Measurements from ENCODE around the gene SHISA8. TPM values are rescaled to one million over a fixed set of nuclear protein-coding genes. Genes with fewer than 3 reads are reported as not detected.

The SHISA8 gene
- total and polyA plus RNA-seq, 2 experiments from 2014 or later: not detected

DNA sequence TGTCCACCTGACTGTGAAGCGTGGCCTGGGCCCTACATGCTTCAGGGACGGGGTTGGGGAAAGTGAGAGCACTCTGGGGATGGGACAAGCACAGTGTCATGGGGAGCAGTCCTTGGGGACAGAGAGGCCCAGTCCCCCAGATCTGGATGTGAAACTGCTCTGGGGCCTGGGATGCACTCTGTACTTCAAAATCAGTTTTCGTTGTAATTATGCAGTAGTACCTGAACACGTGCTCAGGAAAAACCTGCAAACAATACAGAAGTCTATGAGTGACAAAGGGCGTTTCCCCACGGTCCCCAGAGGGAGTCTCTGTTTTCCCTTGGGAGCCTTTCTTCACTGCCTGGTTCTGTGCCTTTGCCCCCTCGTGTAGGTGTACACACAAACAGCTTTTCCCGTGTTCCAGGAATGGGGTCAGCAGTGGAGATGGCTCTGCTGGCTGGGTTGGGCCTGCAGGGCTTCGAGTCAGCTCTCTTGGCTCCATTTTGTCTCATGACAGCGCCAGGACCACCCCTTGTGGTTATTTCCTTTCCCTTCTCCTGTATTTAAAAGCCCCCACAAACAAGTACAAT is 16.9 kb upstream of the SHISA8 start:
- no peak overlapping the region for H3K27ac ChIP-seq
- no peaks in the 10 kb centered on the region for H3K9me3 ChIP-seq (ENCODE audit: low read depth)
- peaks cover 5% of the 10 kb centered on the region for H3K27me3 ChIP-seq
- H3K4me1 ChIP-seq (ENCODE audit: low read depth): no peaks in the 10 kb centered on the region
- H3K36me3 ChIP-seq: no peaks in the 10 kb centered on the region
- TF ChIP-seq, protein P1, sequence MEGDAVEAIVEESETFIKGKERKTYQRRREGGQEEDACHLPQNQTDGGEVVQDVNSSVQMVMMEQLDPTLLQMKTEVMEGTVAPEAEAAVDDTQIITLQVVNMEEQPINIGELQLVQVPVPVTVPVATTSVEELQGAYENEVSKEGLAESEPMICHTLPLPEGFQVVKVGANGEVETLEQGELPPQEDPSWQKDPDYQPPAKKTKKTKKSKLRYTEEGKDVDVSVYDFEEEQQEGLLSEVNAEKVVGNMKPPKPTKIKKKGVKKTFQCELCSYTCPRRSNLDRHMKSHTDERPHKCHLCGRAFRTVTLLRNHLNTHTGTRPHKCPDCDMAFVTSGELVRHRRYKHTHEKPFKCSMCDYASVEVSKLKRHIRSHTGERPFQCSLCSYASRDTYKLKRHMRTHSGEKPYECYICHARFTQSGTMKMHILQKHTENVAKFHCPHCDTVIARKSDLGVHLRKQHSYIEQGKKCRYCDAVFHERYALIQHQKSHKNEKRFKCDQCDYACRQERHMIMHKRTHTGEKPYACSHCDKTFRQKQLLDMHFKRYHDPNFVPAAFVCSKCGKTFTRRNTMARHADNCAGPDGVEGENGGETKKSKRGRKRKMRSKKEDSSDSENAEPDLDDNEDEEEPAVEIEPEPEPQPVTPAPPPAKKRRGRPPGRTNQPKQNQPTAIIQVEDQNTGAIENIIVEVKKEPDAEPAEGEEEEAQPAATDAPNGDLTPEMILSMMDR (IDR thresholded peaks at IDR 0.05; ENCODE audit: low read depth, low read length): no peak
- no peak for DNase-seq (ENCODE audit: low read depth in 1 of 2, low spot score in 1 of 2)
- no peak overlapping the region for H3K4me3 ChIP-seq

DNA sequence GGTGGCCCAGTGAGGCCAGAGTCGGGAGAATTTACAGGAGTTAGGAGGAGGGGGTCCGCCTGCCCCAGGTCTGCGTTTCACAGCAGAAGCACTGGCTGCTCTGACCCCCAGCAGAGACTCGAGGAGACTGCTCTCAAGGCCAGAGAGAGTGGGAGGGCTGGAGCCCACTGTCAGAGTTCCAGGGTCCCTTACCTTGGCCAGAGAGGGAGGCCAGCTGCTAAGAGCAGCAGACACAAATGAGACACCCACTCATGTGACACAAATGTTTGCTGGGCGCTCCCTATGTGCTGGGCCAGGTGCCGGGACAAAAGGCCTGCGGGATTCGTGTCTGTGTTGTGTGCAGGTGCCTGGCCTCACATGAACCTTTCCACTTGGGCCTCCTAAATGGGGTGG is 14.5 kb upstream of the SHISA8 start:
- TF ChIP-seq, protein P1 (IDR thresholded peaks at IDR 0.05; ENCODE audit: low read depth, low read length): no peak
- H3K36me3 ChIP-seq: no peaks in the 10 kb centered on the region
- no peak overlapping the region for H3K27ac ChIP-seq
- H3K4me3 ChIP-seq: no peak overlapping the region
- H3K4me1 ChIP-seq (ENCODE audit: low read depth): no peaks in the 10 kb centered on the region
- H3K9me3 ChIP-seq (ENCODE audit: low read depth): no peaks in the 10 kb centered on the region
- H3K27me3 ChIP-seq: peaks cover 25% of the 10 kb centered on the region
- DNase-seq (ENCODE audit: low read depth in 1 of 2, low spot score in 1 of 2): no peak

DNA sequence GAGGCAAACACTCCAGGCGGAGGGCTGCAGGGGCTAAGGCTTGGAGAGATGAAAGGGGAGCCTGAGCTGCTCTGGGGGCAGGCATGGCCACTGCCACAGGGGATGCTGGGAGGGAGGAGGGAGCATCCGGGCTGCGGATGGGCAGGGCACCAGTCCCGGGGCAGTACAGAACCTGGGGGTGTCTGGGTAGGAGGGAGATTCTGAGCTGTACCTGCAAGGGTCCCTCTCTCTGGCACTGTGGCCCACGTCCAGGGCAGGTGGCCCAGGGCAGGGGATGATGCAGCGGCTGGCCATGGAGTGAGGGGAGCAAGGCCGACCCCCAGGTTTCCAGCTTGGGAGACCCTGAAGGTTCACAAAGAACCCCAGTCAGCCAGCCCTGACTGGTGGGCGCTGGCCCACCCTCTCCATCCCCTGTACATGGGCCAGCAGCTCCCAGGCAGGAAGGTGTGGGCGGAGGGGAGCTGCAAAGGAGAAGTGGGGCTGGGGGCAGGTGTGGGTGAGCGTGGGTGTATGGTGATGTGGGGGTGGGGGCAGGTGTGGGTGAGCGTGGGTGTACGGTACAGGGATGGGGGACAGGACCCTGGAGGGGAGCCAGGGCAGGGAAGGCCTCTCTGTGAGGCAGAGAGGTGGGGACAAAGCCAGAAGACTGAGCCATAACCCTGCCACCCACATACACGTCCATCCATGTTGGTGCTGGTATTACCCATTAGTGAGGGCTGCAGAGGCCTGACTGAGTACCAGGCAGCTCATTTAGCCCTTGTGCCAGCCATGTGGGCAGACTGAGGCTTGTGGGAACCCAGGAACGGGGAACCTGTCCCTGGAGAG is 13.9 kb upstream of the SHISA8 start:
- H3K4me3 ChIP-seq: no peak overlapping the region
- peaks cover 25% of the 10 kb centered on the region for H3K27me3 ChIP-seq
- no peaks in the 10 kb centered on the region for H3K9me3 ChIP-seq (ENCODE audit: low read depth)
- TF ChIP-seq, protein P1 (IDR thresholded peaks at IDR 0.05; ENCODE audit: low read depth, low read length): no peak
- no peaks in the 10 kb centered on the region for H3K36me3 ChIP-seq
- no peaks in the 10 kb centered on the region for H3K4me1 ChIP-seq (ENCODE audit: low read depth)
- no peak for DNase-seq (ENCODE audit: low read depth in 1 of 2, low spot score in 1 of 2)
- H3K27ac ChIP-seq: no peak overlapping the region

DNA sequence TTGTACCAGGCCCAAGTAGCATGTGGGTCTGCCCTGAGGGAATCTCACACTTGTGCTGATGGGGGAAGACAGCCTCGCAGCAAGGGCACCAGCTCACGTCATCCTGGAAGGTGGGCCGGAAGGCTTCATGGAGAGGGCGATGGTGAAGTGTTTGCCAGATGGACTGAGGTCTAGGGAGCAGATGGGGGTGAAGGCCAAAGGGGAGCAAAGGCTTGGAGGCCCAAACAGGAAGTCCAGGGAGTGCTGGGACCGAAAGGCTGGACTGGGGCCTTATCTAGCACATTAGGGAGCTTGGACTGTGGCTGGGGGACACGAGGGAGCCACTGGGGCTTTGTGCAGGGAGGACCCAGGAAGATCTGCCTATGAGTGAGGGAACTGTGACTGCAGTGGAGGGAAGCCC is 12.9 kb upstream of the SHISA8 start:
- TF ChIP-seq, protein P1 (IDR thresholded peaks at IDR 0.05; ENCODE audit: low read depth, low read length): no peak
- H3K36me3 ChIP-seq: no peaks in the 10 kb centered on the region
- no peak overlapping the region for H3K4me3 ChIP-seq
- no peaks in the 10 kb centered on the region for H3K4me1 ChIP-seq (ENCODE audit: low read depth)
- no peaks in the 10 kb centered on the region for H3K9me3 ChIP-seq (ENCODE audit: low read depth)
- peaks cover 33% of the 10 kb centered on the region for H3K27me3 ChIP-seq
- no peak overlapping the region for H3K27ac ChIP-seq
- no peak for DNase-seq (ENCODE audit: low read depth in 1 of 2, low spot score in 1 of 2)

DNA sequence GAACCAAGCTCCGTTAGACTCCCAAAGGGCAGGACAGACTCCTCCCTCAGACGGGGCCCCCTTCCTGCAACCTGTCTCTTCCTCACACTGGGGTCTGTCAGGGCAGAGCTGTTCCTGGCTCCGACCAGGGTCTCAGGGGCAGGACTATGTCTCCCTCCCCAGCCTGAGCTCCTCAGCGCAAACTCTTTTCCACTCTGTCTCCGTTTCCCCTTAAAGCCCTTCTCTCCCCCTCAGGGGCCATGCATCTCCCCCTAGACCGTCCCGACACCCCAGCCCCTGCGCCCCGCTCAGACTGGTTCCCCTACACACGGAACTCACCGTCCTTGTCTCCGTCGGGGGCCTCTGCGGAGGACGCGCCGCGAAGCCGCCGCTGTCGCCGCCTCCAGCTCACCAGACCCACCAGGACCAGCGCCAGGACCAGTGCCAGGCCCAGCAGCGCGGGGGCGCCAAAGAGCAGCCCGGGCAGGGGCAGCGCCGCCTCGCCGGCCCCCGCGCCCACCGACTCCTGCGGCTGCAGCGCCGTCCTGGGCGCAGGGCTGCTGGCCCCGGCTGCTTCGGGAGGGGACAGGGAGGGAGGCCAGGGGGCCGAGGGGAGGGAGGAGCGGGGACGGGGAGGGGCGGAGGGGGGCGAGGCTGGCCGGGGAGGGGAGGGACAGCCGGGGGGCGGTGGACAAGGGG is 11.0 kb upstream of the SHISA8 start:
- peak overlapping the region; percentile 22 for H3K4me3 ChIP-seq
- H3K9me3 ChIP-seq (ENCODE audit: low read depth): no peaks in the 10 kb centered on the region
- no peaks in the 10 kb centered on the region for H3K4me1 ChIP-seq (ENCODE audit: low read depth)
- peak; percentile 48 to 71 for DNase-seq (ENCODE audit: low read depth in 1 of 2, low spot score in 1 of 2)
- no peak overlapping the region for H3K27ac ChIP-seq
- H3K27me3 ChIP-seq: peaks cover 35% of the 10 kb centered on the region
- TF ChIP-seq, protein P1 (IDR thresholded peaks at IDR 0.05; ENCODE audit: low read depth, low read length): peak; percentile 57
- H3K36me3 ChIP-seq: no peaks in the 10 kb centered on the region

Measured in cardiac muscle cell (in vitro differentiated cells and primary cell).